Spinal cord (tissue), 10 donors: Measurements from ENCODE around the gene ENOX1. TPM values are rescaled to one million over a fixed set of nuclear protein-coding genes. Genes with fewer than 3 reads are reported as not detected.

ENCODE experiments used
- DNase-seq, 6 donors: peaks; one replicate each; pipeline versions ENCODE4 v3.0.0 to v3.0.0-alpha.2; 2013 to 2015; ENCODE audit warnings: low spot score in 6 of 6, low read depth in 4 of 6
- H3K27ac ChIP-seq: one replicate; pipeline ENCODE4 v1.5.1; 2013; ENCODE audit warnings: low read depth, low read length, control low read depth
- H3K27me3 ChIP-seq: one replicate; pipeline ENCODE4 v1.6.1; 2013; ENCODE audit warnings: low read length; ENCODE audit not compliant: control insufficient read depth, insufficient read depth
- H3K36me3 ChIP-seq: one replicate; pipeline ENCODE4 v1.6.1; 2013; ENCODE audit warnings: low read length; ENCODE audit not compliant: control insufficient read depth, insufficient read depth
- H3K4me1 ChIP-seq: one replicate; pipeline ENCODE4 v1.6.1; 2013; ENCODE audit warnings: low read length; ENCODE audit not compliant: control insufficient read depth, insufficient read depth
- H3K4me3 ChIP-seq: one replicate; pipeline ENCODE4 v1.5.1; 2013; ENCODE audit warnings: low read depth, low read length, control low read depth
- H3K9me3 ChIP-seq: one replicate; pipeline ENCODE4 v1.6.1; 2013; ENCODE audit warnings: low read length; ENCODE audit not compliant: control insufficient read depth, insufficient read depth
- WGBS: methylation state at CpG from one replicate; pipeline ENCODE4 v1.1.5; 2013; ENCODE audit warnings: missing lambda C conversion rate; ENCODE audit not compliant: insufficient coverage; 5-methylcytosine and 5-hydroxymethylcytosine counted together
- polyA plus RNA-seq, 2 donors: library from polyadenylated mRNA; unstranded; fragments of 120-200 nt; gene quantifications; one replicate each; pipeline ENCODE4 v1.2.1, GENCODE V29; 2013; ENCODE audit not compliant: insufficient read length in 2 of 2
- total RNA-seq, 2 donors: library from RNA; depleted of rRNA in 1 of 2; stranded (reverse); fragments of 120-200 nt in 1 of 2; fragments of >200 nt in 1 of 2; gene quantifications; one replicate each; pipeline versions ENCODE4 v1.2.3 to v1.2.4, GENCODE V29; 2013 to 2014
- donor health status: healthy.

ENOX1 gene
- total and polyA plus RNA-seq, 4 donors: 17.9 to 20.5 (median 19.2) TPM

GRCh38 chr13:43268632-43269031 is 518.1 kb downstream of the ENOX1 start:
- DNase-seq: no peak
- no peaks in the 10 kb centered on the region for H3K9me3 ChIP-seq
- no peaks in the 10 kb centered on the region for H3K27me3 ChIP-seq
- no peak overlapping the region for H3K4me3 ChIP-seq
- H3K27ac ChIP-seq: no peak overlapping the region
- WGBS: 60% methylated on average over 1 of the region's 2 CpGs
- no peaks in the 10 kb centered on the region for H3K36me3 ChIP-seq
- H3K4me1 ChIP-seq: peaks cover 6% of the 10 kb centered on the region

GRCh38 chr13:43267916-43268315 is 518.9 kb downstream of the ENOX1 start:
- Histone ChIP-seq H3K4me1 (peaks cover 6% of the 10 kb centered on the region), H3K4me3 (no peak overlapping the region), H3K9me3 (no peaks in the 10 kb centered on the region), H3K36me3 (no peaks in the 10 kb centered on the region), H3K27me3 (no peaks in the 10 kb centered on the region), H3K27ac (no peak overlapping the region)
- WGBS: no CpG with 5 or more reads among the region's 3 CpGs
- no peak for DNase-seq

- H3K27ac ChIP-seq: no peak overlapping the region
- DNase-seq: peak in 2 of 6 donors; percentile 63 to 76
- 46% methylated on average over 8 of the region's 9 CpGs for WGBS
Measured at GRCh38 chr13:43266936-43267615, 519.7 kb downstream of the ENOX1 start.

GRCh38 chr13:43265028-43265427 is 521.7 kb downstream of the ENOX1 start:
- Histone ChIP-seq H3K27ac (no peak overlapping the region), H3K27me3 (no peaks in the 10 kb centered on the region), H3K4me3 (no peak overlapping the region), H3K4me1 (peaks cover under 1% of the 10 kb centered on the region), H3K36me3 (no peaks in the 10 kb centered on the region), H3K9me3 (no peaks in the 10 kb centered on the region)
- 0% methylated on average over 1 of the region's 4 CpGs for WGBS
- DNase-seq: no peak

More at GRCh38 chr13:43266936-43267615, 519.7 kb downstream of the ENOX1 start:
- Histone ChIP-seq H3K4me1 (peaks cover 6% of the 10 kb centered on the region), H3K9me3 (no peaks in the 10 kb centered on the region), H3K4me3 (no peak overlapping the region), H3K36me3 (no peaks in the 10 kb centered on the region), H3K27me3 (no peaks in the 10 kb centered on the region)

GRCh38 chr13:43264458-43264857 is 522.3 kb downstream of the ENOX1 start:
- Histone ChIP-seq H3K4me1 (no peaks in the 10 kb centered on the region), H3K4me3 (no peak overlapping the region), H3K36me3 (no peaks in the 10 kb centered on the region), H3K9me3 (no peaks in the 10 kb centered on the region), H3K27me3 (no peaks in the 10 kb centered on the region), H3K27ac (no peak overlapping the region)
- no peak for DNase-seq
- WGBS: no CpG with 5 or more reads among the region's 1 CpG

- Histone ChIP-seq H3K4me1 (no peaks in the 10 kb centered on the region), H3K27me3 (no peaks in the 10 kb centered on the region), H3K27ac (no peak overlapping the region), H3K9me3 (no peaks in the 10 kb centered on the region), H3K4me3 (no peak overlapping the region), H3K36me3 (no peaks in the 10 kb centered on the region)
- WGBS: no CpG with 5 or more reads among the region's 2 CpGs
- no peak for DNase-seq
Measured at GRCh38 chr13:43263047-43263446, 523.7 kb downstream of the ENOX1 start.

- no peaks in the 10 kb centered on the region for H3K36me3 ChIP-seq
- H3K27ac ChIP-seq: no peak overlapping the region
- H3K27me3 ChIP-seq: no peaks in the 10 kb centered on the region
- H3K4me1 ChIP-seq: no peaks in the 10 kb centered on the region
- no peak for DNase-seq
- 100% methylated on average over 2 of the region's 5 CpGs for WGBS
- H3K9me3 ChIP-seq: no peaks in the 10 kb centered on the region
- H3K4me3 ChIP-seq: no peak overlapping the region
Measured at GRCh38 chr13:43260999-43261398, 525.8 kb downstream of the ENOX1 start.

GRCh38 chr13:43258771-43259170 is 528.0 kb downstream of the ENOX1 start:
- H3K27ac ChIP-seq: no peak overlapping the region
- no peaks in the 10 kb centered on the region for H3K36me3 ChIP-seq
- no CpG with 5 or more reads among the region's 1 CpG for WGBS
- no peaks in the 10 kb centered on the region for H3K27me3 ChIP-seq
- H3K9me3 ChIP-seq: no peaks in the 10 kb centered on the region
- no peak for DNase-seq
- no peaks in the 10 kb centered on the region for H3K4me1 ChIP-seq
- no peak overlapping the region for H3K4me3 ChIP-seq

- DNase-seq: no peak
- no peaks in the 10 kb centered on the region for H3K27me3 ChIP-seq
- no peaks in the 10 kb centered on the region for H3K36me3 ChIP-seq
- no peaks in the 10 kb centered on the region for H3K4me1 ChIP-seq
- H3K9me3 ChIP-seq: no peaks in the 10 kb centered on the region
- no peak overlapping the region for H3K27ac ChIP-seq
- H3K4me3 ChIP-seq: no peak overlapping the region
Measured at GRCh38 chr13:43257765-43258164, 529.0 kb downstream of the ENOX1 start.

- peak in 2 of 6 donors; percentile 56 to 62 for DNase-seq
- H3K4me1 ChIP-seq: no peaks in the 10 kb centered on the region
- H3K27me3 ChIP-seq: no peaks in the 10 kb centered on the region
- 70% methylated on average over 2 of the region's 5 CpGs for WGBS
- no peak overlapping the region for H3K4me3 ChIP-seq
- H3K36me3 ChIP-seq: no peaks in the 10 kb centered on the region
- no peaks in the 10 kb centered on the region for H3K9me3 ChIP-seq
- no peak overlapping the region for H3K27ac ChIP-seq
Measured at GRCh38 chr13:43251961-43252360, 534.8 kb downstream of the ENOX1 start.
